Activated CD4-positive, alpha-beta T cell treated with anti-CD3 and anti-CD28 coated beads for 36 hours (primary cell): ENCODE measurements around the gene RNF126. TPM values are rescaled to one million over a fixed set of nuclear protein-coding genes. Genes with fewer than 3 reads are reported as not detected.

Experiments
- ATAC-seq: fragments of 200-7000 bp; cut with Tn5 transposase; one replicate; pipeline ENCODE4 v1.10.0; 2021; ENCODE audit warnings: mild to moderate bottlenecking, moderate library complexity
- CTCF ChIA-PET: fragments of 350-600 bp; sonication (Branson Sonifier 250); formaldehyde crosslinking; loops from one replicate; lab custom pipeline; 2021; ENCODE audit warnings: antibody characterized with exemption; lab: Charles Lee
- POLR2A ChIA-PET: fragments of 350-600 bp; sonication (Branson Sonifier 250); formaldehyde crosslinking; loops from one replicate; lab custom pipeline; 2021; ENCODE audit warnings: antibody characterized with exemption, inconsistent platforms; lab: Charles Lee
- DNase-seq: peaks from one replicate; pipeline ENCODE4 v3.0.0-alpha.2; 2020
- H3K27ac Mint-ChIP-seq: one replicate; pipeline ENCODE4 v1.8.0; 2021; ENCODE audit warnings: mixed read lengths
- H3K27me3 Mint-ChIP-seq: one replicate; pipeline ENCODE4 v1.8.0; 2021; ENCODE audit warnings: mixed read lengths
- H3K36me3 Mint-ChIP-seq: one replicate; pipeline ENCODE4 v1.8.0; 2021; ENCODE audit warnings: low read depth, mixed read lengths
- H3K4me1 Mint-ChIP-seq: one replicate; pipeline ENCODE4 v1.8.0; 2021; ENCODE audit warnings: mixed read lengths
- H3K4me3 Mint-ChIP-seq: one replicate; pipeline ENCODE4 v1.8.0; 2021; ENCODE audit warnings: mild to moderate bottlenecking, moderate library complexity, mixed read lengths
- H3K9me3 Mint-ChIP-seq: one replicate; pipeline ENCODE4 v1.8.0; 2021; ENCODE audit warnings: low read depth, mixed read lengths
- intact Hi-C, 2 experiments: fragments of 100-400 bp; cut with DNase I in 1 of 2; cut with micrococcal nuclease in 1 of 2; formaldehyde crosslinking; loops; one replicate each; pipeline versions ENCODE4 v1.14.2 to v1.15.1; 2022 to 2024; cut with DNase I, micrococcal nuclease
- total RNA-seq, 2 experiments: library from RNA; stranded (reverse); gene quantifications; one replicate each; pipeline ENCODE4 v1.2.3, GENCODE V29; 2021

Gene RNF126
- total RNA-seq, 2 experiments from 2014 or later: 83.0 to 91.3 TPM

- intact Hi-C loops: loop anchor here (1.0 to 5.0 kb wide), 6 partner anchors 28 to 511 kb away; partner anchors contain the start of genes BSG (in 1 of the 2), POLRMT (in 1 of the 2), PTBP1 (in 1 of the 2) and SBNO2 (in 1 of the 2)
- peak overlapping the region; percentile 95 for H3K27ac Mint-ChIP-seq
- ATAC-seq: no peak
These were observed 2.1 kb downstream of the RNF126 start for GRCh38 chr19:660793-661426.

DNA sequence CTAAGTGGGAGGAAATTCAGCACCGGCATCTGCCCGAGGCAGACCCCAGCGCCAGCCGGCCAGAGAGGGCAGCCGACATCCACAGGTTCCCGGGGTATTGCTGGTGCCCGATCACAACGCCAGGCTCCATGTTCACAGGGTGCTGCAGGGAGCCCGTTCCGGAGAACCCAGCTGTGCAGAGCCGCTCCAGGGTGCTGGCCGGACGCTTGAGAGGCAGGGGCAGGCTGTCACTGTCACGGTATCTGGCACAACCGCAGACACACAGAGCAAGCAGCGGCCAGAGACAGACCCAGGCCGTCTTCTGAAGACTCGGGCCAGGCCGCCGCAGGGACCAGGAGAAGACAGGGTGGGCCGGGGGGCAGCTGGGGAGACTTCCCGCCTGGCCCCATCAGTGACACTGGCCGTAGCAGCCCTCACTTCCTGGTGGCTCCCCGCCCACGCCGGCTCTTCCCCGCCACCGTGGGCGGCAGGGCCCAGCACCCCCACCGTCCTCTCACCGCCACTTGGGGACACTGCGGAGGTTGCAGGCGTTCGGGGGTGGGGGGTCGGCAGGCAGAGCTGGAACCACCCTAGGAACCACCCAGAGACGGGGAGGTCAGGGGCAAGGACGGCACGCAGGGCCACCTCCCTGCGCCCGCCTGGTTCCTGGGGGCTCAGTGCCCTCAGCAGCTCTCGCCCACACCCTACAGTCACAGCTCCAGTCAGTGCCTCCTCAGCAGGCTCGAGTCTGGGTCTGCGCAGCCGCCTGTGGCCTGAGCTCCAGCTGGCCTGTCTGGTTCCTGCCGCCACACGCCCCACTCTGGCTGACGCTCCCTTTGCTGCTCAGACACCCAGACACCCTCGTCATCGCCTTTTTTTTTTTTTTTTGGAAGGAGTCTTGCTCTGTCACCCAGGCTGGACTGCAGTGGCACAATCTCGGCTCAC, 3.8 kb downstream of the RNF126 start:
- no peaks in the 10 kb centered on the region for H3K27me3 Mint-ChIP-seq
- peak overlapping the region; percentile 95 for H3K27ac Mint-ChIP-seq
- CTCF ChIA-PET: interaction anchor here (0.6 kb wide), 1 partner anchor 148 kb away, joined by 4 read pairs; no protein-coding TSS in a partner anchor
- DNase-seq (peak; percentile 48), ATAC-seq (no peak)
- no peaks in the 10 kb centered on the region for H3K9me3 Mint-ChIP-seq
- intact Hi-C loops: no loop called here
- H3K4me3 Mint-ChIP-seq: peak overlapping the region; percentile 96
- POLR2A ChIA-PET: no interaction called here
- H3K4me1 Mint-ChIP-seq: peaks cover 55% of the 10 kb centered on the region
- peaks cover 32% of the 10 kb centered on the region for H3K36me3 Mint-ChIP-seq

More at GRCh38 chr19:660793-661426, 2.1 kb downstream of the RNF126 start:
- H3K4me3 Mint-ChIP-seq: peak overlapping the region; percentile 96
- ChIA-PET CTCF (interaction anchor here (0.7 kb wide), 1 partner anchor 24 kb away, joined by 4 read pairs; no protein-coding TSS in a partner anchor), POLR2A (interaction anchor here (0.5 to 1.7 kb wide), 4 partner anchors 20 to 498 kb away, joined by 3 to 8 read pairs (median 3); no protein-coding TSS in a partner anchor)
- DNase-seq: no peak
- H3K9me3 Mint-ChIP-seq: no peaks in the 10 kb centered on the region
- H3K4me1 Mint-ChIP-seq: peaks cover 51% of the 10 kb centered on the region
- no peaks in the 10 kb centered on the region for H3K27me3 Mint-ChIP-seq
- H3K36me3 Mint-ChIP-seq: peaks cover 20% of the 10 kb centered on the region

- Mint-ChIP-seq H3K36me3 (peaks cover 33% of the 10 kb centered on the region), H3K4me1 (peaks cover 51% of the 10 kb centered on the region), H3K9me3 (no peaks in the 10 kb centered on the region), H3K27me3 (no peaks in the 10 kb centered on the region), H3K4me3 (no peak overlapping the region), H3K27ac (no peak overlapping the region)
- no peak for DNase-seq
- no peak for ATAC-seq
- CTCF ChIA-PET: no interaction called here
- intact Hi-C loops: no loop called here
- POLR2A ChIA-PET: no interaction called here
These were observed 4.8 kb downstream of the RNF126 start for GRCh38 chr19:658059-658839.

- ATAC-seq (no peak), DNase-seq (no peak)
- POLR2A ChIA-PET: no interaction called here
- no peak overlapping the region for H3K27ac Mint-ChIP-seq
- no peaks in the 10 kb centered on the region for H3K9me3 Mint-ChIP-seq
- H3K27me3 Mint-ChIP-seq: no peaks in the 10 kb centered on the region
- H3K4me1 Mint-ChIP-seq: peaks cover 51% of the 10 kb centered on the region
- intact Hi-C loops: loop anchor here in 1 of 2 experiments (2.0 kb wide), 1 partner anchor 75 kb away; no protein-coding TSS in a partner anchor
- H3K36me3 Mint-ChIP-seq: peaks cover 36% of the 10 kb centered on the region
- H3K4me3 Mint-ChIP-seq: no peak overlapping the region
- CTCF ChIA-PET: no interaction called here
These were observed 5.4 kb downstream of the RNF126 start for GRCh38 chr19:657611-658010.

DNA sequence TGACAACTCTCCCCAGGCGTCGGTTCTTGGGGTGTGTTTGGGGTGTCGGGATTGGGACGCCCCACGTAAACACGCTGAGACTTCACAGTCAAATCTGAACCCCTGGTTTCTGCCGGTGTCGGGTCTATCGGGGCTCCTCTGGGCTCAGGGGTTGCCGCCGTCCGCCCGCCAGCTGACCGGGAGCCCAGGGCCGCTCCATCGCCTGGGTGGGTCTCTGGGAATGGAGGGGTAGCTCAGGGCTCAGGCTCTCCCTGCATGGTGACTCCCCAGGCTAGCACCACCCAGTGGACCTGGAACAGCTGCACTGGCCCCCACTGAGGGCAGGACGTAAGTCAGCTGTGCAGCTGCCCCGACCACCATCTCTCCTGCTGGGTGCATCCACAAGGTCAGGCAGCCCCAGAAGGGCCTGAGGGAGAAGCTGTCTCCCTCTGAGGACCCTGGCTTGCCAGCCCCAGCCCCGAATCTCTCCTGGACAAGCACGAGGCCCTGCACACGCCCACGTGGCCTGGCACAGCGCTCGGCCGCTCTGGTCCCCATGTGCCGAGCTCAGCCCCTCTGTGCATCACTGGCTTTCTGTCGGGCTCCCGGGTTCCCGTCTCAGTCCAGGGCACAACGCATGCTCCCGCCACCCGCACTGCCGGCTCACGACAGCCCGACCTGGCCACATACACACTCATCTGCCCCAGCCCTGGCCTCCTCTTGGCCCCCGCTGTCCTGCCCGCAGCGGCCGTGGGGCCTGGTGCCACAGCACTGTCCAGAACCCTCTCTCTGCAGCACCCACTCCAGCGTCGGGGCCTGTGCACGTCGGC, 6.1 kb downstream of the RNF126 start:
- no peaks in the 10 kb centered on the region for H3K27me3 Mint-ChIP-seq
- peaks cover 51% of the 10 kb centered on the region for H3K4me1 Mint-ChIP-seq
- H3K4me3 Mint-ChIP-seq: no peak overlapping the region
- H3K27ac Mint-ChIP-seq: no peak overlapping the region
- no peaks in the 10 kb centered on the region for H3K9me3 Mint-ChIP-seq
- POLR2A ChIA-PET: interaction anchor here (0.6 kb wide), 1 partner anchor 19 kb away, joined by 3 read pairs; no protein-coding TSS in a partner anchor
- DNase-seq: no peak
- H3K36me3 Mint-ChIP-seq: peaks cover 35% of the 10 kb centered on the region
- CTCF ChIA-PET: interaction anchor here (0.6 to 1.0 kb wide), 2 partner anchors 124 to 823 kb away, joined by 3 read pairs; no protein-coding TSS in a partner anchor
- ATAC-seq: no peak
- intact Hi-C loops: loop anchor here in 1 of 2 experiments (2.0 kb wide), 1 partner anchor 74 kb away; no protein-coding TSS in a partner anchor

- ChIA-PET POLR2A (interaction anchor here (0.5 kb wide), 1 partner anchor 13 kb away, joined by 4 read pairs; no protein-coding TSS in a partner anchor), CTCF (interaction anchor here (0.6 to 1.5 kb wide), 2 partner anchors 14 to 311 kb away, joined by 3 to 4 read pairs; no protein-coding TSS in a partner anchor)
- intact Hi-C loops: loop anchor here in 1 of 2 experiments (2.0 kb wide), 1 partner anchor 73 kb away; no protein-coding TSS in a partner anchor
- H3K36me3 Mint-ChIP-seq: peaks cover 28% of the 10 kb centered on the region
- peaks cover 48% of the 10 kb centered on the region for H3K4me1 Mint-ChIP-seq
- H3K27me3 Mint-ChIP-seq: no peaks in the 10 kb centered on the region
- DNase-seq (no peak), ATAC-seq (no peak)
- peak overlapping the region; percentile 51 for H3K27ac Mint-ChIP-seq
- H3K4me3 Mint-ChIP-seq: no peak overlapping the region
- no peaks in the 10 kb centered on the region for H3K9me3 Mint-ChIP-seq
These were observed 7.3 kb downstream of the RNF126 start for GRCh38 chr19:655691-656090.

GRCh38 chr19:653425-653824, 9.6 kb downstream of the RNF126 start:
- CTCF ChIA-PET: no interaction called here
- no peak for DNase-seq
- Mint-ChIP-seq H3K27me3 (no peaks in the 10 kb centered on the region), H3K27ac (no peak overlapping the region), H3K9me3 (no peaks in the 10 kb centered on the region), H3K4me1 (peaks cover 28% of the 10 kb centered on the region), H3K36me3 (peaks cover 33% of the 10 kb centered on the region), H3K4me3 (no peak overlapping the region)
- intact Hi-C loops: no loop called here
- POLR2A ChIA-PET: no interaction called here
- ATAC-seq: no peak

GRCh38 chr19:652467-653389, 10.3 kb downstream of the RNF126 start:
- H3K9me3 Mint-ChIP-seq: no peaks in the 10 kb centered on the region
- CTCF ChIA-PET: no interaction called here
- no peak for ATAC-seq
- no peak overlapping the region for H3K27ac Mint-ChIP-seq
- H3K36me3 Mint-ChIP-seq: peaks cover 33% of the 10 kb centered on the region
- no peak for DNase-seq
- peaks cover 24% of the 10 kb centered on the region for H3K4me1 Mint-ChIP-seq
- no peak overlapping the region for H3K4me3 Mint-ChIP-seq
- POLR2A ChIA-PET: no interaction called here
- H3K27me3 Mint-ChIP-seq: no peaks in the 10 kb centered on the region
- intact Hi-C loops: no loop called here

DNA sequence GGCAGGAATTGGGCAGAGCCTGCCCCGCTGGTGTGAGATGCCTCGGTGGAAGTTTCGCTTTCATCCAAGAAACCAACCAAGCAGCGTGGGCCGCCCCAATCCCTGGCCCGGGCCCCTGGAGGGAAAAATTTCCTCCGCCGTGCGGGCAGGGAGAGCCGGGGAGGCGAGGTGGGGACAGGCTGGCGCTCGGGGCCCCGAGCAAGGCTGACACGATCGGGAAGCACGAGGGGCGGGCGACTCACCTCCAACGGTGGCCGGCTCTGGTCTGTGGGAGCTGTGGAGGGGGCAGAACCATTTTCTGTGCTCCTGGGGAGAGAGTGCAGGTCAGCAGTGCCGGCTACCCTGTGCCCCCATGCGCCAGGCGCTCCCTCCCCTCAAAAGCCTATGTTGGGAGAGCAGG, 11.0 kb downstream of the RNF126 start:
- Mint-ChIP-seq H3K4me1 (peaks cover 19% of the 10 kb centered on the region), H3K9me3 (no peaks in the 10 kb centered on the region), H3K27ac (no peak overlapping the region), H3K27me3 (no peaks in the 10 kb centered on the region), H3K36me3 (peaks cover 33% of the 10 kb centered on the region), H3K4me3 (no peak overlapping the region)
- ATAC-seq (no peak), DNase-seq (no peak)
- intact Hi-C loops: no loop called here
- ChIA-PET CTCF (no interaction called here), POLR2A (no interaction called here)
